Measurements from ENCODE around the gene SRP19. TPM values are rescaled to one million over a fixed set of nuclear protein-coding genes. Genes with fewer than 3 reads are reported as not detected.
A peak's percentile ranks its signal among the peaks of the same experiment; 100 is the strongest.

The SRP19 gene
- total RNA-seq (2014; rRNA removed; shearing (Covaris generic)) = 32.9 and 48.1 TPM in 2 replicates
- total RNA-seq (2022) = 64.7 and 68.3 TPM in 2 replicates
- Bru-seq, nascent RNA = percentile 72 among the genes with signal in this experiment
- BruChase-seq, experiment 1, labeled RNA remaining after a 6-hour chase = percentile 83 among the genes with signal in this experiment
- BruChase-seq, experiment 2, labeled RNA remaining after a 2-hour chase = percentile 85 among the genes with signal in this experiment
- long read RNA-seq, transcript SRP19-203 (4 exons, 833 nt) = minor isoform, 7 of 95 reads
- long read RNA-seq, transcript SRP19-201 (5 exons, 937 nt) = minor isoform, 13 of 95 reads
- long read RNA-seq, transcript SRP19-206 (5 exons, 2,841 nt) = major isoform, 60 of 95 reads
- long read RNA-seq, partial matches to known transcripts = 3 of 95 reads
- long read RNA-seq, other reads (novel, unspliced or antisense) = 5 of 95 reads

DNA sequence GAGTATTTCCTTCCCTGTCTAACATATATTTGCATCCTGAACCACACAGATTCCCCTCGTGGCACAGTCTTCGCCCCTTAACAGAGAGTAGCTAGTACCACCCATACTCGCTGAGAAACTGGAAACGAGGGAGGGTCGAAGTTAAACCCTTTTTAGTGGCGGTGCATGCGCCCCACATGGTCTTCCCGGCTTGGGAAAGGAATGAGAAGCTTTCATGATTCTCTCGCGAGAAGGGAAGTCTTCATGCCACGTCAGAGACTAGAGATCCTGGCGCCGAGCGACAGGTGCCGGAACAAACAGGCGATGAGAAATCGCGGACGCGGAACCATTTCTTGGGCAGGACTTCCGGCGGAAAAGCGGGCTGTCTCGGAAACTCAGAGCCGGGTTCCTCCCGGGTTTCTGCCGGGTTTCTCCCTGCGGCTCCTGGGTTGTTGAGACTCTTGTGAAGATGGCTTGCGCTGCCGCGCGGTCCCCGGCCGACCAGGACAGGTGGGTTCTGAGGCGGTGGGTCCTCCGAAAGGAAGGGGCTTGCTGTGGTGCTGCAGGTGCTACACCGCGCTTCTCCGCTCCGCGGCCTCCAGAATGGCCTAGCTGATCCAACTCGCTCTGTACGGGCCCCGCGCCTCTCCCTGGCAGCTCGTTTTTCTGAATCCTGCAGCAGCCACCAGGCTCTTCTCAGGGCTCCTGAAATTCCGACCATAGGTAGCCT is at the start of gene SRP19:
Gene SRP19 (plus strand): TSS at position 359 of the 709 bp plus-strand sequence. CDS start 90 bp downstream, at position 449.
- Histone ChIP-seq H2AFZ (ENCODE audit: low read length) (peak within 1 kb of the TSS; percentile 96), H3K4me3 (ENCODE audit: low read depth, low read length, poor library complexity, severe bottlenecking) (peak within 1 kb of the TSS; percentile 76), H3K9me2 (ENCODE audit: insufficient read depth, low read length) (no peaks in the 10 kb centered on the region), H4K20me1 (ENCODE audit: insufficient read depth, low read length) (peaks cover 12% of the 10 kb centered on the region; the same call in 1 of the 2 replicates), H3K4me2 (ENCODE audit: low read length) (peak within 1 kb of the TSS; percentile 76), H3K4me1 (ENCODE audit: insufficient read depth, low read length, poor library complexity, severe bottlenecking) (peaks cover 30% of the 10 kb centered on the region), H3K9me3 (ENCODE audit: low read length) (no peaks in the 10 kb centered on the region), H3K79me2 (ENCODE audit: insufficient read depth, low read depth, low read length) (peaks cover 35% of the 10 kb centered on the region), H3K36me3 (ENCODE audit: insufficient read depth, low read length) (peaks cover 38% of the 10 kb centered on the region), H3K27ac (ENCODE audit: low read depth, low read length, poor library complexity, severe bottlenecking) (peak within 1 kb of the TSS; percentile 36)
- CTCF ChIA-PET (ENCODE audit: unreplicated experiment) = interaction anchor here (0.6 to 1.4 kb wide), 4 partner anchors 34 to 129 kb away, joined by 3 read pairs; no protein-coding TSS in a partner anchor
- intact Hi-C loops (cut with micrococcal nuclease; ENCODE audit: unreplicated experiment) = loop anchor here (2.0 to 10.0 kb wide), 5 partner anchors 46 to 696 kb away; partner anchors contain the start of genes DCP2 and REEP5
- BruUV-seq (replicated peaks) = no TSS peak
- peak; percentile 97 for DNase-seq (ENCODE audit: low spot score)
- POLR2A ChIA-PET = interaction anchor here (0.6 to 2.0 kb wide), 18 partner anchors 9 to 665 kb away, joined by 3 to 13 read pairs (median 4); partner anchors contain the start of gene DCP2
- TF ChIP-seq CTCF (conservative IDR thresholded peaks at IDR 0.05; ENCODE audit: low read length) (no peak), EZH2phosphoT487 (IDR thresholded peaks at IDR 0.05; ENCODE audit: borderline replicate concordance, low read depth, low read length) (no peak)

- CTCF ChIA-PET (ENCODE audit: unreplicated experiment) = no interaction called here
- intact Hi-C loops (cut with micrococcal nuclease; ENCODE audit: unreplicated experiment) = no loop called here
- POLR2A ChIA-PET = interaction anchor here (0.6 to 2.2 kb wide), 4 partner anchors 10 to 773 kb away, joined by 3 to 7 read pairs (median 4); no protein-coding TSS in a partner anchor
Observed at GRCh38 chr5:112812549-112812948, 48.5 kb upstream of the SRP19 start.

More at GRCh38 chr5:112812549-112812948, 48.5 kb upstream of the SRP19 start:
- no peak for DNase-seq (ENCODE audit: low spot score)
- no peak for TF ChIP-seq CTCF (conservative IDR thresholded peaks at IDR 0.05; ENCODE audit: low read length)
- TF ChIP-seq EZH2phosphoT487 (IDR thresholded peaks at IDR 0.05; ENCODE audit: borderline replicate concordance, low read depth, low read length) = no peak
- H2AFZ ChIP-seq (ENCODE audit: low read length) = no peak overlapping the region
- H4K20me1 ChIP-seq (ENCODE audit: insufficient read depth, low read length) = no peaks in the 10 kb centered on the region
- H3K4me2 ChIP-seq (ENCODE audit: low read length) = no peak overlapping the region
- BruUV-seq (replicated peaks) = no TSS peak
- H3K4me1 ChIP-seq (ENCODE audit: insufficient read depth, low read length, poor library complexity, severe bottlenecking) = peaks cover 8% of the 10 kb centered on the region
- peaks cover 60% of the 10 kb centered on the region for H3K36me3 ChIP-seq (ENCODE audit: insufficient read depth, low read length)
- H3K9me3 ChIP-seq (ENCODE audit: low read length) = no peaks in the 10 kb centered on the region
- H3K9me2 ChIP-seq (ENCODE audit: insufficient read depth, low read length) = no peaks in the 10 kb centered on the region
- no peak overlapping the region for H3K4me3 ChIP-seq (ENCODE audit: low read depth, low read length, poor library complexity, severe bottlenecking)
- no peaks in the 10 kb centered on the region for H3K79me2 ChIP-seq (ENCODE audit: insufficient read depth, low read depth, low read length)
- no peak overlapping the region for H3K27ac ChIP-seq (ENCODE audit: low read depth, low read length, poor library complexity, severe bottlenecking)
